Parathyroid adenoma (tissue), 2 donors: ENCODE data around the gene TREH.

Experiments
- H2AFZ ChIP-seq: fragments of 300-600 bp; sonication (generic); one replicate; pipeline ENCODE4 v1.7.0; 2017; ENCODE audit warnings: antibody characterized with exemption, mild to moderate bottlenecking
- H3K27ac ChIP-seq: fragments of 300-600 bp; sonication (generic); one replicate; pipeline ENCODE4 v1.7.0; 2017
- H3K27me3 ChIP-seq: fragments of 300-600 bp; sonication (generic); one replicate; pipeline ENCODE4 v1.7.0; 2017; ENCODE audit warnings: low read length; ENCODE audit not compliant: control insufficient read depth, insufficient read depth
- H3K36me3 ChIP-seq: fragments of 300-600 bp; sonication (generic); one replicate; pipeline ENCODE4 v1.7.0; 2017; ENCODE audit warnings: low read length; ENCODE audit not compliant: control insufficient read depth, insufficient read depth
- H3K4me1 ChIP-seq: fragments of 300-600 bp; sonication (generic); one replicate; pipeline ENCODE4 v1.7.0; 2017; ENCODE audit warnings: control low read depth
- H3K4me2 ChIP-seq: fragments of 300-600 bp; sonication (generic); one replicate; pipeline ENCODE4 v1.7.0; 2017; ENCODE audit warnings: low read length
- H3K4me3 ChIP-seq: fragments of 300-600 bp; sonication (generic); one replicate; pipeline ENCODE4 v1.7.0; 2017; ENCODE audit warnings: low read depth, low read length
- H3K79me2 ChIP-seq: fragments of 300-600 bp; sonication (generic); one replicate; pipeline ENCODE4 v1.7.0; 2017; ENCODE audit warnings: control low read depth
- H3K9ac ChIP-seq: fragments of 300-600 bp; sonication (generic); one replicate; pipeline ENCODE4 v1.7.0; 2017; ENCODE audit warnings: mild to moderate bottlenecking
- H3K9me3 ChIP-seq: fragments of 300-600 bp; sonication (generic); one replicate; pipeline ENCODE4 v1.7.0; 2017; ENCODE audit warnings: low read length; ENCODE audit not compliant: control insufficient read depth
- CTCF ChIP-seq: fragments of 300-600 bp; sonication (generic); IDR thresholded peaks from one replicate; pipeline ENCODE4 v1.7.0; 2017; ENCODE audit warnings: antibody characterized with exemption, mild to moderate bottlenecking
- donor health status: primary hyperparathyroidism.

The TREH gene

GRCh38 chr11:118627566-118627965 is 51.9 kb downstream of the TREH start:
- Histone ChIP-seq H3K9ac (no peak overlapping the region), H3K4me1 (peaks cover 4% of the 10 kb centered on the region), H3K4me2 (no peak overlapping the region), H3K9me3 (no peaks in the 10 kb centered on the region), H3K4me3 (no peak overlapping the region), H2AFZ (no peak overlapping the region), H3K36me3 (no peaks in the 10 kb centered on the region), H3K27ac (no peak overlapping the region), H3K27me3 (no peaks in the 10 kb centered on the region), H3K79me2 (no peaks in the 10 kb centered on the region)
- TF ChIP-seq CTCF, result no peak

- H3K27me3 ChIP-seq, result no peaks in the 10 kb centered on the region
- no peaks in the 10 kb centered on the region for H3K9me3 ChIP-seq
- H3K36me3 ChIP-seq, result no peaks in the 10 kb centered on the region
- H3K27ac ChIP-seq, result no peak overlapping the region
- no peaks in the 10 kb centered on the region for H3K79me2 ChIP-seq
- no peak overlapping the region for H3K9ac ChIP-seq
- no peak overlapping the region for H2AFZ ChIP-seq
- no peak overlapping the region for H3K4me3 ChIP-seq
- no peak for TF ChIP-seq CTCF
- peaks cover 11% of the 10 kb centered on the region for H3K4me1 ChIP-seq
- no peak overlapping the region for H3K4me2 ChIP-seq
These were observed 53.5 kb downstream of the TREH start for GRCh38 chr11:118625976-118626375.

- Histone ChIP-seq H3K27me3 (no peaks in the 10 kb centered on the region), H3K79me2 (no peaks in the 10 kb centered on the region), H3K9ac (no peak overlapping the region), H2AFZ (no peak overlapping the region), H3K36me3 (no peaks in the 10 kb centered on the region), H3K4me3 (no peak overlapping the region), H3K4me2 (no peak overlapping the region), H3K9me3 (no peaks in the 10 kb centered on the region), H3K27ac (no peak overlapping the region), H3K4me1 (peaks cover 11% of the 10 kb centered on the region)
- no peak for TF ChIP-seq CTCF
These were observed 54.3 kb downstream of the TREH start for GRCh38 chr11:118625036-118625690.

- Histone ChIP-seq H3K9ac (no peak overlapping the region), H3K27me3 (no peaks in the 10 kb centered on the region), H3K4me2 (no peak overlapping the region), H2AFZ (peak overlapping the region; percentile 42), H3K36me3 (no peaks in the 10 kb centered on the region), H3K79me2 (no peaks in the 10 kb centered on the region), H3K9me3 (no peaks in the 10 kb centered on the region), H3K27ac (peak overlapping the region; percentile 55), H3K4me3 (no peak overlapping the region), H3K4me1 (peaks cover 11% of the 10 kb centered on the region)
- TF ChIP-seq CTCF, result no peak
These were observed 56.2 kb downstream of the TREH start for GRCh38 chr11:118623269-118623655.
